ENCODE measurements around the gene CRACR2B.

The CRACR2B gene

GRCh38 chr11:797296-798092 is 30.2 kb upstream of the CRACR2B start (continued):
- TF ChIP-seq ZBTB7A (tag by site-specific recombination; IDR thresholded peaks at IDR 0.05; ENCODE audit: low read depth) (peak; percentile 90), KLF10 (tag by site-specific recombination; IDR thresholded peaks at IDR 0.05) (peak; percentile 89), TRIM28 (IDR thresholded peaks at IDR 0.05; ENCODE audit: borderline replicate concordance, low read length) (0 out of 2 replicates have a peak, but pooled peaks have one; percentile 38), SP7 (tag by site-specific recombination; IDR thresholded peaks at IDR 0.05) (0 out of 2 replicates have a peak, but pooled peaks have one; percentile 16), ZEB2 (tag by site-specific recombination; IDR thresholded peaks at IDR 0.05) (peak; percentile 54), GLIS1 (tag by site-specific recombination; IDR thresholded peaks at IDR 0.05) (peak; percentile 99)
- TF ChIP-seq, protein P1, sequence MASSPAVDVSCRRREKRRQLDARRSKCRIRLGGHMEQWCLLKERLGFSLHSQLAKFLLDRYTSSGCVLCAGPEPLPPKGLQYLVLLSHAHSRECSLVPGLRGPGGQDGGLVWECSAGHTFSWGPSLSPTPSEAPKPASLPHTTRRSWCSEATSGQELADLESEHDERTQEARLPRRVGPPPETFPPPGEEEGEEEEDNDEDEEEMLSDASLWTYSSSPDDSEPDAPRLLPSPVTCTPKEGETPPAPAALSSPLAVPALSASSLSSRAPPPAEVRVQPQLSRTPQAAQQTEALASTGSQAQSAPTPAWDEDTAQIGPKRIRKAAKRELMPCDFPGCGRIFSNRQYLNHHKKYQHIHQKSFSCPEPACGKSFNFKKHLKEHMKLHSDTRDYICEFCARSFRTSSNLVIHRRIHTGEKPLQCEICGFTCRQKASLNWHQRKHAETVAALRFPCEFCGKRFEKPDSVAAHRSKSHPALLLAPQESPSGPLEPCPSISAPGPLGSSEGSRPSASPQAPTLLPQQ (tag by site-specific recombination; IDR thresholded peaks at IDR 0.05) = peak; percentile 13; the same call in 1 of the 2 replicates
- TF ChIP-seq, protein P2, sequence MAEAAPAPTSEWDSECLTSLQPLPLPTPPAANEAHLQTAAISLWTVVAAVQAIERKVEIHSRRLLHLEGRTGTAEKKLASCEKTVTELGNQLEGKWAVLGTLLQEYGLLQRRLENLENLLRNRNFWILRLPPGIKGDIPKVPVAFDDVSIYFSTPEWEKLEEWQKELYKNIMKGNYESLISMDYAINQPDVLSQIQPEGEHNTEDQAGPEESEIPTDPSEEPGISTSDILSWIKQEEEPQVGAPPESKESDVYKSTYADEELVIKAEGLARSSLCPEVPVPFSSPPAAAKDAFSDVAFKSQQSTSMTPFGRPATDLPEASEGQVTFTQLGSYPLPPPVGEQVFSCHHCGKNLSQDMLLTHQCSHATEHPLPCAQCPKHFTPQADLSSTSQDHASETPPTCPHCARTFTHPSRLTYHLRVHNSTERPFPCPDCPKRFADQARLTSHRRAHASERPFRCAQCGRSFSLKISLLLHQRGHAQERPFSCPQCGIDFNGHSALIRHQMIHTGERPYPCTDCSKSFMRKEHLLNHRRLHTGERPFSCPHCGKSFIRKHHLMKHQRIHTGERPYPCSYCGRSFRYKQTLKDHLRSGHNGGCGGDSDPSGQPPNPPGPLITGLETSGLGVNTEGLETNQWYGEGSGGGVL (tag by site-specific recombination; IDR thresholded peaks at IDR 0.05) = peak; percentile 98

GRCh38 chr11:798093-798713 is 29.5 kb upstream of the CRACR2B start, which contains the start of gene SLC25A22:
TSS of gene SLC25A22 (minus strand) at chr11:798281. CDS start at chr11:795006, 3,275 bp downstream.
- CTCF ChIA-PET = interaction anchor here (1.2 kb wide), 1 partner anchor 13 kb away, joined by 6 read pairs; no protein-coding TSS in a partner anchor
- Histone ChIP-seq H3K27ac (ENCODE audit: extremely low read depth, low read depth, low read length) (peak within 1 kb of the TSS; percentile 74; the same call in 1 of the 2 replicates), H3K4me1 (ENCODE audit: control insufficient read depth, insufficient read depth, low read length) (peaks cover 6% of the 10 kb centered on the region), H3K4me3 (ENCODE audit: low read depth, low read length) (peak within 1 kb of the TSS; percentile 90), H3K9me3 (ENCODE audit: control insufficient read depth, insufficient read depth, low read depth, low read length) (no peaks in the 10 kb centered on the region), H3K36me3 (ENCODE audit: control insufficient read depth in 2 of 2, insufficient read depth in 1 of 2, low read length in 2 of 2) (peaks cover 0 to 60% of the 10 kb centered on the region in 2 experiments; a peak in 1 of 3 replicates)
- POLR2A ChIA-PET = interaction anchor here (0.6 to 0.7 kb wide), 2 partner anchors 8 to 15 kb away, joined by 3 read pairs; no protein-coding TSS in a partner anchor
- TF ChIP-seq ZNF513 (tag by site-specific recombination; IDR thresholded peaks at IDR 0.05) (no peak), KLF9 (tag by site-specific recombination; IDR thresholded peaks at IDR 0.05; ENCODE audit: low read depth) (peak; percentile 82), CTCF (tag by site-specific recombination; IDR thresholded peaks at IDR 0.05) (peak; percentile 70), ZEB2 (tag by site-specific recombination; IDR thresholded peaks at IDR 0.05) (peak; percentile 10; the same call in 1 of the 2 replicates), ZBTB8A (tag by site-specific recombination; IDR thresholded peaks at IDR 0.05) (peak; percentile 72), ZNF626 (tag by site-specific recombination; IDR thresholded peaks at IDR 0.05) (no peak), PRDM2 (tag by site-specific recombination; IDR thresholded peaks at IDR 0.05; ENCODE audit: borderline replicate concordance) (no peak), GLIS2 (tag by site-specific recombination; IDR thresholded peaks at IDR 0.05) (peak; percentile 33), ZNF701 (tag by site-specific recombination; IDR thresholded peaks at IDR 0.05) (no peak), KLF10 (tag by site-specific recombination; IDR thresholded peaks at IDR 0.05) (0 out of 2 replicates have a peak, but pooled peaks have one; percentile 38), ZFHX2 (tag by site-specific recombination; conservative IDR thresholded peaks at IDR 0.05) (peak; percentile 6; the same call in 1 of the 2 replicates), KLF1 (tag by site-specific recombination; IDR thresholded peaks at IDR 0.05) (no peak), ZNF335 (tag by site-specific recombination; conservative IDR thresholded peaks at IDR 0.05) (peak; percentile 28)

Measured in HEK293 (cell line).